ENCODE results near the gene SORCS2. TPM values are rescaled to one million over a fixed set of nuclear protein-coding genes. Genes with fewer than 3 reads are reported as not detected.

SORCS2 gene
- total and polyA plus RNA-seq, 2 of the 13 experiments (the other 11 are each of a cell fraction or from before 2014, with no cell fraction given): 0.82 to 1.0 TPM

- POLR2A ChIA-PET: no interaction called here
- Histone ChIP-seq H3K4me2 (ENCODE audit: low read depth, low read length) (no peak overlapping the region), H3K4me1 (ENCODE audit: insufficient read depth, low read length) (peaks cover 13% of the 10 kb centered on the region), H3K36me3 (replicated peaks in 1 of 2; ENCODE audit: control insufficient read depth in 1 of 2, insufficient read depth in 2 of 2, low read length in 2 of 2) (no peaks in the 10 kb centered on the region), H3K79me2 (ENCODE audit: insufficient read depth, low read length) (no peaks in the 10 kb centered on the region), H4K20me1 (ENCODE audit: insufficient read depth, low read length) (no peaks in the 10 kb centered on the region), H3K9me3 (ENCODE audit: low read length) (no peaks in the 10 kb centered on the region), H3K4me3 (replicated peaks in 1 of 3; ENCODE audit: insufficient read depth in 1 of 3, low read depth in 2 of 3, low read length in 3 of 3) (no peak overlapping the region), H3K27me3 (ENCODE audit: control insufficient read depth in 1 of 2, insufficient read depth in 2 of 2, low read length in 2 of 2) (no peaks in the 10 kb centered on the region), H2AFZ (ENCODE audit: low read length) (no peak overlapping the region), H3K9ac (ENCODE audit: insufficient read depth, low read depth, low read length) (no peak overlapping the region), H3K27ac (ENCODE audit: extremely low read length, insufficient read depth, low read length) (no peak overlapping the region)
- no TSS peak for BruUV-seq (replicated peaks)
- in situ Hi-C loops (cut with HindIII; ENCODE audit: extremely low pct_ligation_motif_present, low pct_unique_long_range_greater_than_20kb) (no loop called here), intact Hi-C loops (cut with micrococcal nuclease; ENCODE audit: unreplicated experiment) (no loop called here)
- CTCF ChIA-PET (ENCODE audit: low intra/inter-chr PET ratio, low total read pairs): no interaction called here
- FAIRE-seq (no peak), ATAC-seq (no peak), DNase-seq (ENCODE audit: low spot score) (no peak)
- 72% methylated on average over 14 of the region's 18 CpGs for WGBS (ENCODE audit: low lambda C conversion rate)
- TF ChIP-seq HDAC6 (IDR thresholded peaks at IDR 0.05; ENCODE audit: low read depth, low read length) (no peak), IKZF5 (CRISPR knock-in tag; IDR thresholded peaks at IDR 0.05) (no peak), ZBTB42 (CRISPR knock-in tag; IDR thresholded peaks at IDR 0.05) (no peak), ZNF773 (CRISPR knock-in tag; IDR thresholded peaks at IDR 0.05; ENCODE audit: borderline replicate concordance) (no peak), CENPX (CRISPR knock-in tag; IDR thresholded peaks at IDR 0.05) (no peak), EED (CRISPR knock-in tag; IDR thresholded peaks at IDR 0.05) (no peak), BRD4 (CRISPR knock-in tag; IDR thresholded peaks at IDR 0.05) (no peak), NCOA5 (CRISPR knock-in tag; IDR thresholded peaks at IDR 0.05) (no peak), EZH2 (conservative IDR thresholded peaks at IDR 0.05; ENCODE audit: low read depth, low read length) (no peak), KLF16 (CRISPR knock-in tag; IDR thresholded peaks at IDR 0.05) (no peak), MAFK (conservative IDR thresholded peaks at IDR 0.05 in 1 of 2, IDR thresholded peaks at IDR 0.05 in 1 of 2; ENCODE audit: low read length in 2 of 2) (no peak), SALL2 (CRISPR knock-in tag; IDR thresholded peaks at IDR 0.05) (no peak), MED1 (CRISPR knock-in tag; IDR thresholded peaks at IDR 0.05) (no peak)
Measured at GRCh38 chr4:7741946-7742806, 549.8 kb downstream of the SORCS2 start.
